Measurements from ENCODE around the gene ACLY. TPM values are rescaled to one million over a fixed set of nuclear protein-coding genes. Genes with fewer than 3 reads are reported as not detected.

Gene ACLY
- total RNA-seq, 1 experiment from 2014 or later = 67.7 TPM

GRCh38 chr17:41818024-41818423 is 100.7 kb downstream of the ACLY start:
- H3K4me3 Mint-ChIP-seq (ENCODE audit: unreplicated experiment) = no peak overlapping the region
- no TSS peak for BruUV-seq (replicated peaks)
- no peak for DNase-seq (ENCODE audit: unreplicated experiment)
- intact Hi-C loops (cut with micrococcal nuclease) = no loop called here
- TF ChIP-seq CTCF (IDR thresholded peaks at IDR 0.05; ENCODE audit: unreplicated experiment) = no peak
- no peaks in the 10 kb centered on the region for H3K27me3 Mint-ChIP-seq (ENCODE audit: insufficient read depth, unreplicated experiment)
- no peaks in the 10 kb centered on the region for H3K9me3 Mint-ChIP-seq (ENCODE audit: unreplicated experiment)
- H3K4me1 Mint-ChIP-seq (ENCODE audit: insufficient read depth, unreplicated experiment) = no peaks in the 10 kb centered on the region
- ChIA-PET CTCF (no interaction called here), POLR2A (no interaction called here)
- no peak overlapping the region for H3K27ac Mint-ChIP-seq (ENCODE audit: low read depth, unreplicated experiment)
- H3K36me3 Mint-ChIP-seq (ENCODE audit: insufficient read depth, unreplicated experiment) = peaks cover 26% of the 10 kb centered on the region

Other genes starting within 250 kb of the ACLY start
- 1,945 and 2,169 TPM in 2 replicates for gene EIF1, start 230.1 kb downstream of the ACLY start, total RNA-seq (2022)
- not detected in 2 replicates for gene GAST, start 206.6 kb downstream of the ACLY start, total RNA-seq (2022)
- 0.37 and 0.49 TPM in 2 replicates for gene HAP1, start 184.3 kb downstream of the ACLY start, total RNA-seq (2022)
- 112 and 131 TPM in 2 replicates for gene JUP, start 132.2 kb downstream of the ACLY start, total RNA-seq (2022)
- 36.4 and 41.5 TPM in 2 replicates for gene P3H4, start 107.0 kb downstream of the ACLY start, total RNA-seq (2022)
- 142 and 159 TPM in 2 replicates for gene FKBP10, start 105.9 kb downstream of the ACLY start, total RNA-seq (2022)
- 59.8 and 65.1 TPM in 2 replicates for gene NT5C3B, start 82.7 kb downstream of the ACLY start, total RNA-seq (2022)
- gene KLHL10, start 81.1 kb downstream of the ACLY start, total RNA-seq (2022) = not detected in 2 replicates
- 19.1 and 22.3 TPM in 2 replicates for gene KLHL11, start 53.5 kb downstream of the ACLY start, total RNA-seq (2022)
- gene ODAD4, start 11.7 kb upstream of the ACLY start, total RNA-seq (2022) = 0.96 and 1.3 TPM in 2 replicates
- gene CNP, start 47.8 kb upstream of the ACLY start, total RNA-seq (2022) = 42.6 and 46.2 TPM in 2 replicates
- gene DNAJC7, start 98.5 kb upstream of the ACLY start, total RNA-seq (2022) = 112 and 130 TPM in 2 replicates
- 34.1 and 40.0 TPM in 2 replicates for gene NKIRAS2, start 101.1 kb upstream of the ACLY start, total RNA-seq (2022)
- gene C17orf113, start 131.7 kb upstream of the ACLY start, total RNA-seq (2022) = 0.72 and 0.81 TPM in 2 replicates
- 0.26 and 0.44 TPM in 2 replicates for gene ZNF385C, start 179.5 kb upstream of the ACLY start, total RNA-seq (2022)
- gene DHX58, start 193.8 kb upstream of the ACLY start, total RNA-seq (2022) = 2.8 and 4.2 TPM in 2 replicates
- gene KAT2A, start 202.4 kb upstream of the ACLY start, total RNA-seq (2022) = 37.4 and 44.6 TPM in 2 replicates
- gene HSPB9, start 203.9 kb upstream of the ACLY start, total RNA-seq (2022) = not detected in 2 replicates
- 101 and 119 TPM in 2 replicates for gene RAB5C, start 236.0 kb upstream of the ACLY start, total RNA-seq (2022)

All from MCF 10A (cell line).